HG03457 (cell line): ENCODE results near the gene CHST15.

Experiments used
- ATAC-seq: cut with Tn5 transposase; IDR thresholded peaks from one replicate; pipeline ENCODE4 v1.9.1; 2021; ENCODE audit warnings: moderate number of reproducible peaks; ENCODE audit not compliant: unreplicated experiment

The CHST15 gene

DNA sequence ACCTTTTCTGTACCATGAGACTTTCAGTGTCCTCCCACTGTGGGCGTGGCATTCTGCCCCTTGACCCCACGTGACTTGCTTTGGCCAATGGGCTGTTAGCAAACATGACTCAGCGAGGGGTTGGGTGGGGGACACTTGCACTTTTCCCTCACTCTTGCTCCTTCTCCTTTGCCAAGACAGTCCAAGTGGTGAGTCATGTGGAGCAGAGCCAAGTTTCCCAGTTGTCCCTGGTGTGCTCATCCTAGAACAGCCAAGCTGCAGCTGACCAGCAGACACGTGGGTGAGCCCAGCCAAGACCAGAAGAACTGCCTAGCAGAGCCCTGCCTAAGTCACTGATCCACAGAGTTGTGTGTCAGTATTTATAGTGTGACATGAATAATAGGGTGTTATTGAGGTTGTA is 119.0 kb downstream of the CHST15 start:
- no peak for ATAC-seq

DNA sequence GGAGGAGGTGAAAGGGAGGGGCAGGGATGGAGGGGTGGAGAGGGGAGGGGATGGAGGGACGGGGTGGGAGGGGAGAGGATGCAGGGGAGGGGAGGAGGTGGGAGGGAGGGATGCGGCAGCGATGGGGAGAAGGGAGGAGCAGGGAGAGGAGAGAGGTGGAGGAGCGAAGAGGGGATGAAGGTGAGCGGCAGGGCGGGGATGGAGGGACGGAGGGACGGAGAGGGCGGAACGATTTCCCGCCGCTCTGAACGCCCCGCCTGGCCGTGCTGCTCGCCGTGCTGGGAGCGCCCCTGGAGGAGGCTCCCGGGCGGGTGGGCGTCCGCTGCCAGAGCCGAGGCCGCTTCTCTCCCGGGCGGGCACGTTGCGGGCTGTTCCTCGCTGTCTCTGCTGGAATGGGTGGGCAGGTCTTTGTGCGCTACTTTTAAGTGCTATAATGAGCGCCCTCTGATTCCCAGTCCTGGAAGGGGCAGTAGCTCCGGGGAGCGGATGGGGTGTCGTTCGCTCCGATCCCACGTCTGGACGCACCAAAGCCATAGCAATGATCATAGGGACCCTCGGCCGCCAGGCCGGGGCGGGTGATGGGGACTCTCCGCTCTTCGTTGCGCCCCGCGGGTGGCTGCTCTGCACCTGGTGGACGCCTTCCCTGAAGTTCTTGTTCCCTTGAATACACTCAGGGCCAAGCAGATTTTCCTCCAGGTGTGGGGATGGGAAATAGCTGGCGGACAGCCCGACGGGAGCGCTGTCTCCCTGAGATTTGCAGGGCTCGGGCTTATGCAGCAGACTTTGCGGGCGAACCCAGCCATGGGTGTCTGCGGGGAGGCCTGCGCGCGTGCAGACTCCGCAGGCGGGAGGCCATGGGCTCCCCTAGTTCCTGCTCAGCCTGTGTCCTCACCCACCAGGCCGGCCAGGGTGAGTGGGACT is 120.7 kb downstream of the CHST15 start:
- ATAC-seq = no peak

DNA sequence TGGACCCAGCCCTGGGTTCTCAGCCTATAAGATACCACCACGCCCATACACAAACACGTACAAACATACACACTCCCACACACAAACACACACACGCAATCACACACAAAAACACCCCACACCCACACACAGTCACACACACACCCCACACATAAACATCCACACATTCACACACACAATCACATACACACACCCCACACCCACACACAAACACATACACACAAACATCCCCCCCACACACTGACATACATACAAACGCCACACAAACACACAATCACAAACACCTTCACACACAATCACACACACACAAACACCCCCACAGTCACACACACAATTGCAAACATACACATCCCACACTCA is 122.5 kb downstream of the CHST15 start:
- ATAC-seq = no peak

DNA sequence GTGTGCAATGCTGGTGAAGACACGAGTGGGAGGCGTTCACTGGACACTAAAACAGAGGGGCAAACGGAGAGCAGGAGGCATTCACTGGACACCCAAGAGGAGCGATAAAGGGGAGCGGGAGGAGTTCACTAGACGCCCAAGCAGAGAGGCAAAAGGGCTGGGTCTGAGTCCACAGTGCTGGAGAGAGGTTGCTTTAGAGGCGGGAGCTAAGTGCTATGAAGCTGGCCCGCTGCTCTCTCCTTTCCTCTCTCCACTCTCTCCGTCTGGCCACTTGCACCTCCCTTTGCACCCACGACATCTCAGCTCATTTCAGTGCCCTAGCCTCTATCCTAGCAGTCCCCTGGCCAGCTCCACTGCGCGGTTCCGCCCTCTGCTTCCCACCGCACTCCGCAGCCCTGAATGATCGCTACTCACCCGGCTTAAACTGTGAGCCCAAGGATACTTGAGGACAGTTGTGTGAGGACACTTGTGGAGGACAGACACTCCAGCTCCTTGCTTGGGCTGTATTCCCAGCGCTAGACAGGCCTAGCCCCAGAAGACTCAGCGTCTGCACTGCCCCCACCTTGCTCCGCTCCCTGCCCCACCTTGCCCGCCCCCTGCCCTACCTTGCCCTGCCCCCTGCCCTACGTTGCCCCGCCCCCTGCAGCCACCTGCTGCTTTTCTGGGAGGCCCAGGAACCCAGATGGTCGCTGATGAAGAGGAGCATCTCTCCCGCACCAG is 123.0 kb downstream of the CHST15 start:
- no peak for ATAC-seq

DNA sequence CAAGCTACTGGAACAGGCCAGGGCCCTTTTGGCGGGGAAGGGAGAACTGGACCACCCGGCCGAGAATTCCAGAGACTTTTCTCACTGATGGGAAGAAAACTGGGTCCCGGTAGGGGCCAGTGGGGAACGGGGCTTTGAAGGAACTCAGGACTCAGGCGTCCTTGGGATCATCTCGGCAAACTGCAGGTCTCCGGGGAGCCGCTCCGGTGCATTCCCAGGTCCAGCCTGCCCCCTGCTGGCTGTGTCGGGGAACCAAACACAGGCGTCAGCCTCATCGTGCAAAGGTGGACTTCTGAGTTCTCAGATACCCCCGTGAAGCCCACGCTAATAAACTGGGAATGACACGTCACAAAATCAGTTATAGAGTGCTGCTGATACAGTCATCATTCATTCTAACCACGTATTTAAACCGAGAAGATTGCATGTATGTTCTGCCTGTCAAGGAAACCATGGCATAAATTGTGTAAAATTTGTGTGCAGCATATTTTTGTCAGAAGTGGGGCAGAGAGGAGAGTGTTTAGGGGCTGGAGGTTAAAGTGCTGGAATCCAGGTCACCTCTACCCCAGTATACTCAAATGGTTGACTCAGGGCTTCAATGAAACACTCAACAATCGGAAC is 125.7 kb downstream of the CHST15 start:
- no peak for ATAC-seq

DNA sequence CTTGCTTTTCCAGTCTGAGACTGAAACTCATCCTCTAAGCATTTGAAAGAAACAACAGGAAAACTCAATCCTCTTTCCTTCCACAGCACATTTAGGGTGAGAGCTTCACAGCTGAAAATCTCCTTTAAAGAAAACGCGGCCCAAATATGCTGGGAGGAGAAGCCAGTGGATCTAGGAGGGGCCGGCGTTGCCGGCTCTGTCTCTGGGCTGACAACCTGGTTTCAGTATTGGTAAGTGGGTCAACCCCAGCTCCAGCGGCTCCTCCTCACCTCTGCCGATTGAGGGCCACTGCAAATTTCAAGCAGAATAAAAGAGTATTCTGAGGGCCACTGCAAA is 126.5 kb downstream of the CHST15 start:
- no peak for ATAC-seq

DNA sequence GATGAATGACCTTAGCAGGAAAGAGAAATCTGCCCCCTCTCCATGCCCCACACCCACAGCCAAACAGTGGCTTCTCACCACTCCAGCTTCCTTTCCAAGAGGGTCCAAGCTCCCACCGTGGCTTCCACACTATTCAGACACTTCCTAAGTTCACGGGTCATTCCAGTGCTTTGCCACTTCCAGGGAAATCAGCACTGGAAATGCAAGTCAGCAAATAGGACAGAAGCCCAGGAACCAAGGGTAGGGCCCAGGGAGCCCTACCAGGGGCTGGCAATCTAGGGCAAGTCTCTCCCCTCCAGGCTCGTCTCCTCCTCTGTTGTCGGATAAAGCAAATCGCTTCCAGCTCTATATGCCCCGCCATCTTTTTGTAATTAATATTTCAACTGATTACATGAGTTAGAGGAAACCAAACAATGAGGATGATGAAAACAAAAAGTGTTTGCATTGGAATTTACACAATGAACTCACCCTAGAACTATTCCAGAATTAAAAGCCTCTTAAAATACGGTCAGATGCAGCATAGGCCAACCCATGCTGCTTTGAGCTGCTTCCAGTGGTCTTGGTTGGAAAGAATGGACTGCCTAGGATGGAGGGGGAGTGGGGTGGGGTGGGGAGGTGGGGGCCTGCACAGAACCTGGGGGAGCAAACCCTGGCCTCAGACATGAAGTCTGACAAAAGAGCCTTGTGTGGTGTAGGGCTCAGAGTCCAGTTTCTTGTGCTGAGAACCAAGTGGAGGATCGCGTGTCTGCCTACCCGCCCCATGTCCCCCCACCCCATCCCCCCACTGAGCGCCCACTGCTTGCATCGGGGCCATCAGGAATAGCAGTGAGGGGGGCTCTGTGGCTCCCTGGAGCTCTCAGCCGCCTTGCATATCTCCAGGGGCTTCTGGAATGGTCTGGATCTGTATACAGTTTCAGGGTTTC is 127.2 kb downstream of the CHST15 start:
- ATAC-seq = no peak

DNA sequence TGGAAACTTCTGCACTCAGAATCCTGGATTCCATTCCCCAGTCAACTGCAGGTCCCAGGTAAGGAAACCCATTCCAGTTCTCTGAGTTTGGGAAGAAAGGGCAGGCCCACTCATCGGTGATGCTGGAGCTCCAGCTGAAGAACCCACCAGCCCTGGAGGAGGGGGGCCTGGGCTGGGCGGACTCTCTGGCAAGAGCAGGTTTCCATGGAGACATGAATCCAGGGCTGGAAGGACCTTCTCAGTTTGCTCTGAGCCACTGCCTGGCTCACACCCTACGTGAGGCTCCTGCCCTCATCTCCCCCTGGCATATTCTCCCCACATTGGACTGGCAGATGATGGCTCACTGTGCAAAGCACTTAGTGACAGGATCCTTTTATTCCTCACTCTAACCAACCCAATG is 128.4 kb downstream of the CHST15 start:
- no peak for ATAC-seq

DNA sequence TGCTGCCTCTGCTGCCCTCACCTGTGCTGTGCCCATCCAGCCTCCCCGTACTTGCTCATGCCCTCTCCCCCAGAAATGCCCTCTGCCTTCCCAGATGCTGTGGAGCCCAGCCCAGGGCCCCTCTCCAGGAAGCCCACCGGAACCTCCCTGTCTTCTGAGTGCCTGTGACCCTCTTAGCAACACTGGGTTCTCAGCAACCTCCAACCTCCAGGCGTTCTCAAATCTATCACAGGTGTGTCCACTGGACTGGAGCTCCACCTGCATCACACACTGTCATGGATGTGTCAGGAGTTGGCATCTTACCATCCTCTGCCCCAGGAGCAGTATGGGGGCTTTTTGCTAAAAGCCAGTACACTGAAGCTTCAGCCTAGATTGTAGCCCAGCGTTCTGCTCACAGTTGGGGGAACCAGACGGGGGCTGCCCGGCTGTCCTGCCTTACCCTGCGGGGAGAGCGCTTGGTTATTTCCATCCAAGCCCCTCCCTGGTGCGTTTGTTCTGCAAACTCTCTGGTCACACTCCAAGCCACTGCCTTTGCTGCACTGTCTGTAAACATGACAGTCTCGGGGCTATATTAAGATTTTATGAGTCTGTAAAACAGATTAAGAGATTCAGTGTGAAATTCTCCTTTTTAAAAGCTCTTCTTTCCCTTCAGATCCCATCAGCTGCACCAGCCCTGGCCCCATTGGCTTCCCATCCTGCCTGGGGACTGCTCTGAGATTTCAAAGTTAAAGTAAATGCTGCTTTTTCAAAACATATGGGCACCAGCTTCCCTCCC is 130.5 kb downstream of the CHST15 start:
- ATAC-seq = no peak

DNA sequence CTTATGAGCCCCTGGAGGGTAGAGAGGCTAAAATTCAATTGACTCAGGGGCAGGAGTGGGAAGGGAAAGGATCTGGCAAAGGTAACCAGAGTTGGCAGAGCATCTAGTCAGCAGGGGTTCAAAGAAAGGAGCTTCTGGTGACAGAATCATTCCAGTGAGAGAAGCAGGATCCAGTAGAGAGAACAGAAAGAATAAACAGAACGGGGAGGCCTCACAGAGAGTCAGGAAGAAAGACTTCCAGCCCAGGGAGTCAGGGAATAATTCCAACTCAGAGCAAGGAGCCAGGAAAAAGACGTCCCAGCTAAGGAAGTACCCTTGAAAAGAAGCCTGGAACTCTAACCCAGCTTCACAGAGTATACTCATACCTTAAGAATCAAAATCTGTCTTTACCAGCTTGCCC is 135.2 kb downstream of the CHST15 start:
- no peak for ATAC-seq
